Kidney (tissue), 14 donors: ENCODE data around the gene RPTOR. TPM values are rescaled to one million over a fixed set of nuclear protein-coding genes. Genes with fewer than 3 reads are reported as not detected.

Experiments
- DNase-seq, 5 donors: peaks; one replicate each; pipeline ENCODE4 v3.0.0-alpha.2; 2013 to 2020
- FAIRE-seq: peaks from 2 replicates; lab custom pipeline; 2012; peaks lifted over from hg19 to GRCh38; lab: Jason Lieb, UNC
- H3K27ac ChIP-seq, 2 donors: one replicate each; pipeline ENCODE4 v1.7.0; 2013; ENCODE audit warnings: low read depth in 2 of 2, low read length in 2 of 2, inconsistent platforms in 1 of 2
- H3K27me3 ChIP-seq: one replicate; pipeline ENCODE4 v1.7.1; 2013; ENCODE audit warnings: low read length, inconsistent platforms; ENCODE audit not compliant: control insufficient read depth, insufficient read depth
- H3K36me3 ChIP-seq, 3 donors: one replicate each; pipeline versions ENCODE4 v1.7.0 to v1.7.1; 2013; ENCODE audit warnings: low read length in 3 of 3, control low read depth in 1 of 3, inconsistent platforms in 1 of 3; ENCODE audit not compliant: insufficient read depth in 3 of 3, control insufficient read depth in 2 of 3
- H3K4me1 ChIP-seq, 3 donors: one replicate each; pipeline versions ENCODE4 v1.7.0 to v1.7.1; 2013; ENCODE audit warnings: low read length in 3 of 3, inconsistent platforms in 1 of 3, low read depth in 1 of 3; ENCODE audit not compliant: control insufficient read depth in 2 of 3, insufficient read depth in 2 of 3
- H3K4me3 ChIP-seq, 3 donors: one replicate each; pipeline versions ENCODE4 v1.7.0 to v1.8.1; 2013; ENCODE audit warnings: low read length in 3 of 3, control low read depth in 1 of 3, inconsistent platforms in 1 of 3
- H3K9ac ChIP-seq, 3 donors: one replicate each; pipeline versions ENCODE4 v1.7.0 to v1.7.1; 2013; ENCODE audit warnings: low read length in 3 of 3, control low read depth in 1 of 3, inconsistent platforms in 1 of 3
- H3K9me3 ChIP-seq, 3 donors: one replicate each; pipeline versions ENCODE4 v1.7.0 to v1.7.1; 2013; ENCODE audit warnings: low read length in 3 of 3, control low read depth in 1 of 3, inconsistent platforms in 1 of 3; ENCODE audit not compliant: control insufficient read depth in 2 of 3, insufficient read depth in 1 of 3
- CTCF ChIP-seq: IDR thresholded peaks from 3 replicates; pipeline ENCODE4 v1.5.1; 2012; ENCODE audit warnings: mild to moderate bottlenecking, moderate library complexity, borderline replicate concordance; ENCODE audit not compliant: insufficient read depth; ENCODE audit errors: extremely low read depth
- intact Hi-C: fragments of 100-400 bp; cut with DNase I; formaldehyde crosslinking; loops from one replicate; pipeline ENCODE4 v1.11.1; 2022
- polyA plus RNA-seq: library from polyadenylated mRNA; stranded (reverse); fragments of 350-450 nt; fragmentation: Illumina TruSeq; extraction: RNeasy Lipid Tissue Mini Kit (QIAGEN cat#74804); gene quantifications from one replicate; pipeline ENCODE4 v1.2.3, GENCODE V29; 2014; ENCODE audit warnings: low read depth, low replicate concordance; ENCODE audit not compliant: insufficient read depth
- total RNA-seq: library from RNA; stranded (reverse); fragmentation: NEBNext Ultra II Directional; extraction: Animal tissue kit (Norgen Biotek cat#: 25700); gene quantifications from one replicate; pipeline ENCODE4 v1.2.1, GENCODE V29; 2021
- donor health status: control.
- donor health status: control.
- donor health status: control.
- donor health status: control.
- donor health status: control.
- donor health status: DM: yes; HTN: yes; CAD: no.
- donor health status: Normal renal cell carcinoma (clear cell type).

Gene RPTOR
- total and polyA plus RNA-seq, 2 donors from 2014 or later, result 5.5 to 37.6 TPM

GRCh38 chr17:80729761-80730160 is 185.1 kb downstream of the RPTOR start:
- H3K4me3 ChIP-seq, result no peak overlapping the region
- intact Hi-C loops, result no loop called here
- H3K9ac ChIP-seq, result no peak overlapping the region
- H3K27ac ChIP-seq, result no peak overlapping the region
- no peaks in the 10 kb centered on the region for H3K36me3 ChIP-seq
- H3K4me1 ChIP-seq, result peaks cover 0 to 4% (median 0%) of the 10 kb centered on the region in 3 donors
- no peaks in the 10 kb centered on the region for H3K9me3 ChIP-seq
- FAIRE-seq (no peak), DNase-seq (peak in 3 of 5 donors; percentile 81 to 89 (median 86))
- no peaks in the 10 kb centered on the region for H3K27me3 ChIP-seq
- no peak for TF ChIP-seq CTCF

- no peaks in the 10 kb centered on the region for H3K9me3 ChIP-seq
- H3K27me3 ChIP-seq, result no peaks in the 10 kb centered on the region
- peaks cover 0 to 2% (median 0%) of the 10 kb centered on the region in 3 donors for H3K4me1 ChIP-seq
- H3K4me3 ChIP-seq, result no peak overlapping the region
- DNase-seq, result no peak
- no peaks in the 10 kb centered on the region for H3K36me3 ChIP-seq
- no peak overlapping the region for H3K9ac ChIP-seq
- no peak overlapping the region for H3K27ac ChIP-seq
- TF ChIP-seq CTCF, result no peak
- intact Hi-C loops, result no loop called here
- FAIRE-seq, result no peak
Measured at GRCh38 chr17:80730739-80731138, 186.1 kb downstream of the RPTOR start.

- Histone ChIP-seq H3K4me3 (no peak overlapping the region), H3K27me3 (no peaks in the 10 kb centered on the region), H3K4me1 (no peaks in the 10 kb centered on the region), H3K9me3 (no peaks in the 10 kb centered on the region), H3K27ac (no peak overlapping the region), H3K9ac (no peak overlapping the region), H3K36me3 (no peaks in the 10 kb centered on the region)
- DNase-seq, result no peak
- TF ChIP-seq CTCF, result no peak
- FAIRE-seq, result no peak
- intact Hi-C loops, result no loop called here
Measured at GRCh38 chr17:80731323-80731722, 186.7 kb downstream of the RPTOR start.

- Histone ChIP-seq H3K36me3 (peaks cover 0 to 3% (median 0%) of the 10 kb centered on the region in 3 donors), H3K4me3 (no peak overlapping the region), H3K9me3 (no peaks in the 10 kb centered on the region), H3K9ac (no peak overlapping the region), H3K4me1 (no peaks in the 10 kb centered on the region), H3K27ac (no peak overlapping the region), H3K27me3 (no peaks in the 10 kb centered on the region)
- no peak for TF ChIP-seq CTCF
- intact Hi-C loops, result no loop called here
- DNase-seq (peak in 1 of 5 donors; percentile 47), FAIRE-seq (no peak)
Measured at GRCh38 chr17:80732268-80732667, 187.6 kb downstream of the RPTOR start.
